ENCODE measurements around the gene NEDD4L.

The NEDD4L gene

GRCh38 chr18:58241877-58242276 lies 197.9 kb downstream of the NEDD4L start:
- Mint-ChIP-seq H3K9me3 (no peaks in the 10 kb centered on the region), H3K36me3 (ENCODE audit: low read depth) (no peaks in the 10 kb centered on the region), H3K4me1 (ENCODE audit: low read depth) (no peaks in the 10 kb centered on the region), H3K27ac (no peak overlapping the region), H3K27me3 (no peaks in the 10 kb centered on the region), H3K4me3 (no peak overlapping the region)
- DNase-seq: no peak

DNA sequence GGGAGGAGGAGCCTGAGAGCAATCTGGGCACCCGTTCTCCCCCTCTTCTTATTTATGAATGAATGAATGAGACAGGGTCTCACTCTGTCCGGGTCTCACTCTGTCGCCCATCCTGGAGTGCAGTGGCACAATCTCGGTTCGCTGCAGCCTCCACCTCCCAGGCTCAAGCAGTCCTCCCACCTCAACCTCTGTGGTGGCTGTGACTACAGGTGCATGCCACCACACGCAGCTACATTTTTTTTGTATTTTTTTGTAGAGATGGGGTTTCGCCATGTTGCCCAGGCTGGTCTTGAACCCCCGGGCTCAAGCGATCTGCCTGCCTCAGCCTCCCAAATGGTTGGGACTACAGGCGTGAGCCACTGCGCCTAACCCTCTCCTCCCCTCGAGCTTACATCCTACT lies 198.4 kb downstream of the NEDD4L start:
- no peaks in the 10 kb centered on the region for H3K27me3 Mint-ChIP-seq
- DNase-seq: no peak
- no peaks in the 10 kb centered on the region for H3K36me3 Mint-ChIP-seq (ENCODE audit: low read depth)
- no peak overlapping the region for H3K27ac Mint-ChIP-seq
- H3K4me3 Mint-ChIP-seq: no peak overlapping the region
- H3K4me1 Mint-ChIP-seq (ENCODE audit: low read depth): no peaks in the 10 kb centered on the region
- no peaks in the 10 kb centered on the region for H3K9me3 Mint-ChIP-seq

DNA sequence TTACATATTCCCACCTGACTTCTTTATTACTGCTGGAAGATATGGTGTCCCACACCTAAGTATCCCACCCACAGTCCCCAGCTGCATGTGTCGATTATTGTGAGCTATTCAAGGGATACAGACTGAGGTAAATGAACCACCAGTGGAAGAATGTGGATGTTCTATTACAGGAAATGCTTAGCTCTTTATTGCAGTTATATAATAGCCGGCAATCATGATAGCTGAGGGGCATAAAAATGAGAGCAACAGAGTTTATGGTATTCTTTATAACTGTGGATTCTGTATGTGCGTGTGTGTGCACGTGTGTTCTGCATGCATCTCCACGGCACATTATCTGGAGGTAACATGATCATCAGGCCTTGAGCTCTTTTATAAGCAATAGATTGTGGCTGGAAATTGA lies 198.9 kb downstream of the NEDD4L start:
- no peak overlapping the region for H3K27ac Mint-ChIP-seq
- no peak for DNase-seq
- no peaks in the 10 kb centered on the region for H3K9me3 Mint-ChIP-seq
- H3K27me3 Mint-ChIP-seq: no peaks in the 10 kb centered on the region
- H3K4me3 Mint-ChIP-seq: no peak overlapping the region
- H3K4me1 Mint-ChIP-seq (ENCODE audit: low read depth): no peaks in the 10 kb centered on the region
- no peaks in the 10 kb centered on the region for H3K36me3 Mint-ChIP-seq (ENCODE audit: low read depth)

- Mint-ChIP-seq H3K36me3 (ENCODE audit: low read depth) (no peaks in the 10 kb centered on the region), H3K9me3 (no peaks in the 10 kb centered on the region), H3K4me3 (no peak overlapping the region), H3K27ac (no peak overlapping the region), H3K4me1 (ENCODE audit: low read depth) (no peaks in the 10 kb centered on the region), H3K27me3 (no peaks in the 10 kb centered on the region)
- DNase-seq: no peak
Measured at GRCh38 chr18:58243401-58243800, 199.4 kb downstream of the NEDD4L start.

DNA sequence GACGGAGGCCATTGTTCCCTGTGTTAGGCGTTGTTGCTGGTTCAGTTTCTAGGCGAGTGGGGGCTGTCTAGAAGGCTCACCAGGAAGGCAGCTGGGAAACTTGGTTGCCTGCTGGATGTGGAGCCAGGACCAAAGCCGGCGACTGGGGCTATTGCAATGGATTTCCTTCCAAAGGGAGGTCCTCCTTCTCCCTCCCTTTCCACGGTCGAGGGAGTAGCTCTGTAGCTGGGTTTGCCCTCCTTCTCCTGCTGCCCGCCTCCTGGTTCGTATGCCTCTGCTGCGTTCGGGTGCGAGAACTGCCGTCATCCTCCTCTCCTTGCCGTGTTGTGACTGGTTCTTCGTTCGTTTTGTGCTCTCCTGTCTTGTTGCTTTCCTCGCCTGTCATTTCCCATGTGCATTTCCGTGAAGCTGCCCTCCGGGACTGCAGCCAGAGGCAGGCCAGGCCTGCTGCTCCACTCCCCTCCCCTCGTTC lies 203.4 kb downstream of the NEDD4L start:
- no peaks in the 10 kb centered on the region for H3K4me1 Mint-ChIP-seq (ENCODE audit: low read depth)
- H3K9me3 Mint-ChIP-seq: no peaks in the 10 kb centered on the region
- DNase-seq: no peak
- no peak overlapping the region for H3K4me3 Mint-ChIP-seq
- H3K27me3 Mint-ChIP-seq: no peaks in the 10 kb centered on the region
- no peaks in the 10 kb centered on the region for H3K36me3 Mint-ChIP-seq (ENCODE audit: low read depth)
- H3K27ac Mint-ChIP-seq: no peak overlapping the region

DNA sequence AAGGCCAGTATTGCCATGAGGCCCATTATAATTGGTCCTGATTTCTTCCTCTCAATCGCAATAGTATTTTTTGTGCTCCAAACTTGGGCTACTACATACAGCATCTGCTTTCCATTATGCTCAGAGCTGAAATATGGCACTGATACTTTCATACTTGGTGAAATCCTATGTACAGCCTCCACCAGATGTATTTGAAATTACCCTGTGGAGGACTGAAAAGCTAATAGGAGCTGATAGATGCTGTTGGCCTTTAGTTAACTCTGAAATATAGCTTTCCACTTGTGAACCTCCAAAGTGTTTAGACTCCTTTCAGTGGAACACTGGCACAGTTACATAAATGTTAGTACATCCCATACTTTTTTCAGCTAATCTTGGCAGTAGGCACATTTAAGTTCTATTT lies 205.7 kb downstream of the NEDD4L start:
- no peaks in the 10 kb centered on the region for H3K9me3 Mint-ChIP-seq
- no peaks in the 10 kb centered on the region for H3K4me1 Mint-ChIP-seq (ENCODE audit: low read depth)
- H3K36me3 Mint-ChIP-seq (ENCODE audit: low read depth): no peaks in the 10 kb centered on the region
- H3K4me3 Mint-ChIP-seq: no peak overlapping the region
- H3K27me3 Mint-ChIP-seq: no peaks in the 10 kb centered on the region
- H3K27ac Mint-ChIP-seq: no peak overlapping the region
- no peak for DNase-seq

- Mint-ChIP-seq H3K9me3 (no peaks in the 10 kb centered on the region), H3K4me1 (ENCODE audit: low read depth) (no peaks in the 10 kb centered on the region), H3K36me3 (ENCODE audit: low read depth) (no peaks in the 10 kb centered on the region), H3K4me3 (no peak overlapping the region), H3K27me3 (no peaks in the 10 kb centered on the region), H3K27ac (no peak overlapping the region)
- no peak for DNase-seq
Measured at GRCh38 chr18:58251416-58251815, 207.4 kb downstream of the NEDD4L start.

DNA sequence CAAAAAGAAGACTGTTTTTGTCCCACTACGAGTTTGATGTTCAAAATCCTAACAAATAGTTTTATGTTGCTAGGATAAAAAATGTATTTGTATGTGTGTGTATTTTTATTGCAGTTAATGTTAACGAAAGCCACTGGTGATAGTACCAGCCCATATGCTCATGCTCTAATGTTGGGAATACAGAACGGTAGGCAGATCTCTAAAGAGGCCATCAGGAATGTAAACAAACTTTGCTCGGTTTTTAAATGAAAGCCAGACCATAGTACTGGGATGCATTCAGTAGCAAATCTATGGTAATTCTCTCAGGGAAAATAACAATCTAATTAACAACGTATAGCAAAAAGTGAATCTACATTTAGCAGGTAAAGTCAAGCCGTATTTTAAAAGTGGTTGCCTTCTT lies 208.1 kb downstream of the NEDD4L start:
- no peak for DNase-seq
- H3K4me1 Mint-ChIP-seq (ENCODE audit: low read depth): no peaks in the 10 kb centered on the region
- H3K36me3 Mint-ChIP-seq (ENCODE audit: low read depth): no peaks in the 10 kb centered on the region
- no peak overlapping the region for H3K27ac Mint-ChIP-seq
- H3K27me3 Mint-ChIP-seq: no peaks in the 10 kb centered on the region
- H3K4me3 Mint-ChIP-seq: no peak overlapping the region
- H3K9me3 Mint-ChIP-seq: no peaks in the 10 kb centered on the region

GRCh38 chr18:58253318-58253717 lies 209.3 kb downstream of the NEDD4L start:
- H3K4me3 Mint-ChIP-seq: no peak overlapping the region
- no peaks in the 10 kb centered on the region for H3K36me3 Mint-ChIP-seq (ENCODE audit: low read depth)
- no peaks in the 10 kb centered on the region for H3K9me3 Mint-ChIP-seq
- no peak overlapping the region for H3K27ac Mint-ChIP-seq
- no peak for DNase-seq
- H3K27me3 Mint-ChIP-seq: no peaks in the 10 kb centered on the region
- no peaks in the 10 kb centered on the region for H3K4me1 Mint-ChIP-seq (ENCODE audit: low read depth)

DNA sequence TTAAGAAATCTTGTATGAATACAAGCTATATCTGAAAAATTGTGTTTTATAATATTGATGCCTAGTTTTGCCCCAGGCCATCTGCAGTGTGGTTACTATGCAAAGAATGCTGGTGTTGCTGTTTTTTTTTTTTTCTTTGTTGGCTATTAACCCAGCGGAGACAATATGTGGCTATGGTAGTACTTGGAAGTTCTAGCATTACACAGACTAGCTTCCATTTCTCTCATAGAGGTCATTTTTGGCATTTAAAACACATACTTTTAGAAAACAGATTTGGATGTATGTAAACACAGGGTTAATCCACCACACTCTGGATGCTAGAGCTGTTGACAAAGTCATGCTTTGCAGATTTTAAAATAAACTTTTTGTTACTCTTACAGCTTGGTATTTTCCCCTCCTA lies 209.8 kb downstream of the NEDD4L start:
- Mint-ChIP-seq H3K9me3 (no peaks in the 10 kb centered on the region), H3K4me3 (no peak overlapping the region), H3K36me3 (ENCODE audit: low read depth) (no peaks in the 10 kb centered on the region), H3K4me1 (ENCODE audit: low read depth) (no peaks in the 10 kb centered on the region), H3K27ac (no peak overlapping the region), H3K27me3 (no peaks in the 10 kb centered on the region)
- no peak for DNase-seq

GRCh38 chr18:58254873-58255511 lies 211.0 kb downstream of the NEDD4L start:
- Mint-ChIP-seq H3K27me3 (no peaks in the 10 kb centered on the region), H3K4me1 (ENCODE audit: low read depth) (no peaks in the 10 kb centered on the region), H3K4me3 (no peak overlapping the region), H3K27ac (no peak overlapping the region), H3K36me3 (ENCODE audit: low read depth) (no peaks in the 10 kb centered on the region), H3K9me3 (no peaks in the 10 kb centered on the region)
- DNase-seq: no peak

DNA sequence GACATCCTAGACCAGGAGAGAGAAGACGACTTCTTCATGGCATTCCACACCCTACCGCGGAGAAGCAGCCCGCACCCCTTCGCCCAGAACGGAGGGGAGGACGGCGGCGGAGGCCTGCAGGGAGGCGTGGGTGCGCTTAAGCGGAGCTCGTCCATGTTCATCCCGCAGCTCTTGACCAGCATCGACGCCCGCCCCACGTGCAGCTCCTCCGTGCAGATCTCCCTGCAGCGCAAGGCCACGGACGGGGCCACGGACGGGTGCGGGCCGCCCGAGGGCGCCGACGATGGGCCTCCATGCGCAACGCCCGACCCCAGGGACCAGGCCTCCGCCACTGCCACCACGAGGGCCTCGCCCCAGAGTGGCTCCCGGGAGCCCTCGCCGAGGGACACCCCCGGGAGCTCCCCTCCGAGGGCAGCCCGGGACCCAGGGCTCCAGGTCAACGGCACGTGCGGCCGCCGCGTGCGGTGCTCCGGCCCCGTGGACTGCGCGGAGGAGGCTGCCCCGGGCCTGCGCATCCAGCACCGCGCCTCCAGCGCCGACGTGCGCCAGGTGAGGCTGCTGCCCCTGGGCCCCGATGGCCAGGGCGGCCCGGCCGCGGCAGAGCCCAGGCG lies 211.8 kb downstream of the NEDD4L start:
- no peaks in the 10 kb centered on the region for H3K4me1 Mint-ChIP-seq (ENCODE audit: low read depth)
- no peaks in the 10 kb centered on the region for H3K36me3 Mint-ChIP-seq (ENCODE audit: low read depth)
- no peak overlapping the region for H3K4me3 Mint-ChIP-seq
- H3K9me3 Mint-ChIP-seq: no peaks in the 10 kb centered on the region
- no peak for DNase-seq
- no peaks in the 10 kb centered on the region for H3K27me3 Mint-ChIP-seq
- no peak overlapping the region for H3K27ac Mint-ChIP-seq

GRCh38 chr18:58256316-58257080 lies 212.5 kb downstream of the NEDD4L start:
- no peaks in the 10 kb centered on the region for H3K9me3 Mint-ChIP-seq

GRCh38 chr18:58257461-58257860 lies 213.4 kb downstream of the NEDD4L start:
- H3K36me3 Mint-ChIP-seq (ENCODE audit: low read depth): no peaks in the 10 kb centered on the region
- no peak for DNase-seq
- H3K27me3 Mint-ChIP-seq: no peaks in the 10 kb centered on the region
- no peaks in the 10 kb centered on the region for H3K9me3 Mint-ChIP-seq
- H3K4me3 Mint-ChIP-seq: no peak overlapping the region
- no peaks in the 10 kb centered on the region for H3K4me1 Mint-ChIP-seq (ENCODE audit: low read depth)
- H3K27ac Mint-ChIP-seq: no peak overlapping the region

More at GRCh38 chr18:58256316-58257080, 212.5 kb downstream of the NEDD4L start:
- no peaks in the 10 kb centered on the region for H3K27me3 Mint-ChIP-seq
- DNase-seq: no peak
- H3K4me3 Mint-ChIP-seq: no peak overlapping the region
- H3K4me1 Mint-ChIP-seq (ENCODE audit: low read depth): no peaks in the 10 kb centered on the region
- H3K36me3 Mint-ChIP-seq (ENCODE audit: low read depth): no peaks in the 10 kb centered on the region
- no peak overlapping the region for H3K27ac Mint-ChIP-seq

DNA sequence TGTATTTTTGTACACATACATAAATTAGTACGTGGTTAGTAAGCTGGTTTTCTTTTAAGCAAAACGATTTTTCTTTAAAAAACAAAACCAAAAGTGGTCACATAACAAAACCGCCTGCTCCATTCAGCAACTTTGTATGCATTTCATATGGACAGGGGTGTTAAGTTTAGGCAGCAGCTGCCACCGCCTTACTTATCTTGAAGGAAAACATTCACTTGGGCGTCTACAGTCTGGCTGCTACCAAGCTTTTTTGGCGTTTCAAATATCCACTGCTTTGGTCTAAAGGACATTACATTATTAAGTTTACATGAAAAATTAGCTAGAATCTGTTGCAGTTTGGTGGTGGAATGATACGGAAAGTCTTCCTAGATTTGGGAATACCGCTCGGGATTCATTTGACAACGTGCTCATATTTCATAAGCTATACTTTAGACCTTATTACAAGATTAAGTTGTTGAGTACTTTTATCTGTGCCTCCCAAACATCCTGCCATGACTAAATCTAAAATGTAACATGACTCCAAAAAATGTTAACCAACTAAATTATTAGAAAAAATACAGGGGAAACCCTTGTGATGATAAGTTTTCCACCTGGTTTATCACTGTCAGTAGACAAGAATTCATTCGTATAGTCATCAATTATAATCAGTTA lies 214.8 kb downstream of the NEDD4L start:
- H3K9me3 Mint-ChIP-seq: no peaks in the 10 kb centered on the region
- no peaks in the 10 kb centered on the region for H3K36me3 Mint-ChIP-seq (ENCODE audit: low read depth)
- H3K27ac Mint-ChIP-seq: no peak overlapping the region
- no peak overlapping the region for H3K4me3 Mint-ChIP-seq
- H3K27me3 Mint-ChIP-seq: no peaks in the 10 kb centered on the region
- DNase-seq: no peak
- peaks cover 10% of the 10 kb centered on the region for H3K4me1 Mint-ChIP-seq (ENCODE audit: low read depth)
